Karpas-422 (cell line): ENCODE results near the gene TMEM240. TPM values are rescaled to one million over a fixed set of nuclear protein-coding genes. Genes with fewer than 3 reads are reported as not detected.

ENCODE experiments used
- DNase-seq: peaks from one replicate; pipeline ENCODE4 v3.0.0-alpha.2; 2015
- H2AFZ ChIP-seq: fragments of 200-600 bp; sonication (generic); 2 replicates; pipeline ENCODE4 v1.6.1; 2014; ENCODE audit warnings: antibody characterized with exemption, low read length, mixed read lengths
- H3K27ac ChIP-seq: fragments of 200-600 bp; sonication (generic); 2 replicates; pipeline ENCODE4 v1.5.1; 2014; ENCODE audit warnings: mild to moderate bottlenecking, low read length, moderate library complexity
- H3K27me3 ChIP-seq: fragments of 200-600 bp; sonication (generic); 2 replicates; pipeline ENCODE4 v1.6.1; 2014; ENCODE audit warnings: low read length, mixed read lengths
- H3K36me3 ChIP-seq: fragments of 200-600 bp; sonication (generic); 2 replicates; pipeline ENCODE4 v1.6.1; 2014; ENCODE audit warnings: low read length, mixed read lengths; ENCODE audit not compliant: insufficient read depth
- H3K4me1 ChIP-seq: fragments of 200-600 bp; sonication (generic); 2 replicates; pipeline ENCODE4 v1.6.1; 2014; ENCODE audit warnings: mild to moderate bottlenecking, low read length, mixed read lengths
- H3K4me2 ChIP-seq: fragments of 200-600 bp; sonication (generic); 2 replicates; pipeline ENCODE4 v1.6.1; 2014; ENCODE audit warnings: low read length, low read depth, mild to moderate bottlenecking; ENCODE audit not compliant: poor library complexity, severe bottlenecking
- H3K4me3 ChIP-seq: fragments of 200-600 bp; sonication (generic); 2 replicates; pipeline ENCODE4 v1.5.1; 2014; ENCODE audit warnings: mild to moderate bottlenecking, antibody characterized with exemption, low read length, mixed read lengths
- H3K79me2 ChIP-seq: fragments of 200-600 bp; sonication (generic); 2 replicates; pipeline ENCODE4 v1.6.1; 2014; ENCODE audit warnings: mild to moderate bottlenecking, low read length, mixed read lengths
- H3K9ac ChIP-seq: fragments of 200-600 bp; sonication (generic); 2 replicates; pipeline ENCODE4 v1.6.0; 2014; ENCODE audit warnings: low read length
- H3K9me2 ChIP-seq: fragments of 200-600 bp; sonication (generic), shearing (Covaris generic); replicated peaks from 2 replicates; pipeline ENCODE4 v1.6.0; 2014; ENCODE audit warnings: mild to moderate bottlenecking, low read length, moderate library complexity; ENCODE audit not compliant: insufficient read depth
- H3K9me3 ChIP-seq: fragments of 300-700, 200-600 bp; sonication (generic); 2 replicates; pipeline ENCODE4 v1.6.1; 2014; ENCODE audit warnings: low read length, mixed read lengths
- H4K20me1 ChIP-seq: fragments of 200-600 bp; sonication (generic); 2 replicates; pipeline ENCODE4 v1.6.1; 2014; ENCODE audit warnings: mild to moderate bottlenecking, antibody characterized with exemption, low read length, low read depth; ENCODE audit not compliant: insufficient read depth
- total RNA-seq: library from RNA; depleted of rRNA; stranded (reverse); fragments of >200 nt; shearing (Covaris generic); gene quantifications from 2 replicates; pipeline ENCODE4 v1.2.3, GENCODE V29; 2014; ENCODE audit warnings: low replicate concordance

The TMEM240 gene
- total RNA-seq, 1 experiment from 2014 or later, result not detected

- Histone ChIP-seq H3K9ac (no peak overlapping the region), H3K27me3 (no peaks in the 10 kb centered on the region), H3K27ac (no peak overlapping the region), H2AFZ (no peak overlapping the region), H3K4me3 (no peak overlapping the region), H4K20me1 (peaks cover 3% of the 10 kb centered on the region; the same call in 1 of the 2 replicates), H3K4me2 (no peak overlapping the region), H3K79me2 (peaks cover 10% of the 10 kb centered on the region; the same call in 1 of the 2 replicates), H3K4me1 (no peaks in the 10 kb centered on the region; the same call in 1 of the 2 replicates), H3K9me2 (no peaks in the 10 kb centered on the region), H3K9me3 (no peaks in the 10 kb centered on the region), H3K36me3 (no peaks in the 10 kb centered on the region)
- no peak for DNase-seq
Measured at GRCh38 chr1:1554550-1554925, 14.1 kb upstream of the TMEM240 start.

GRCh38 chr1:1553821-1554494, 13.5 kb upstream of the TMEM240 start:
- Histone ChIP-seq H3K9me3 (no peaks in the 10 kb centered on the region), H3K36me3 (no peaks in the 10 kb centered on the region), H3K4me3 (no peak overlapping the region), H3K79me2 (peaks cover 10% of the 10 kb centered on the region; the same call in 1 of the 2 replicates), H3K9ac (no peak overlapping the region), H3K27ac (no peak overlapping the region), H2AFZ (no peak overlapping the region), H3K27me3 (no peaks in the 10 kb centered on the region), H3K4me2 (no peak overlapping the region), H3K4me1 (no peaks in the 10 kb centered on the region; the same call in 1 of the 2 replicates), H3K9me2 (no peaks in the 10 kb centered on the region), H4K20me1 (peaks cover 3% of the 10 kb centered on the region; the same call in 1 of the 2 replicates)
- DNase-seq, result no peak

GRCh38 chr1:1552263-1552639, 11.8 kb upstream of the TMEM240 start:
- H3K27ac ChIP-seq, result no peak overlapping the region
- no peaks in the 10 kb centered on the region for H3K9me2 ChIP-seq
- no peak overlapping the region for H3K4me3 ChIP-seq
- H3K36me3 ChIP-seq, result no peaks in the 10 kb centered on the region
- H3K9me3 ChIP-seq, result no peaks in the 10 kb centered on the region
- peaks cover 5% of the 10 kb centered on the region; the same call in 1 of the 2 replicates for H3K79me2 ChIP-seq
- no peaks in the 10 kb centered on the region for H3K4me1 ChIP-seq
- H3K9ac ChIP-seq, result no peak overlapping the region
- H2AFZ ChIP-seq, result no peak overlapping the region
- DNase-seq, result no peak
- peaks cover 3% of the 10 kb centered on the region; the same call in 1 of the 2 replicates for H4K20me1 ChIP-seq
- H3K27me3 ChIP-seq, result no peaks in the 10 kb centered on the region
- no peak overlapping the region for H3K4me2 ChIP-seq

- H3K9ac ChIP-seq, result no peak overlapping the region
- no peaks in the 10 kb centered on the region for H3K27me3 ChIP-seq
- H4K20me1 ChIP-seq, result peaks cover 3% of the 10 kb centered on the region; the same call in 1 of the 2 replicates
- no peaks in the 10 kb centered on the region for H3K4me1 ChIP-seq
- no peak for DNase-seq
- H3K27ac ChIP-seq, result no peak overlapping the region
- no peak overlapping the region for H3K4me2 ChIP-seq
- H3K36me3 ChIP-seq, result no peaks in the 10 kb centered on the region
- H3K9me3 ChIP-seq, result no peaks in the 10 kb centered on the region
- H3K4me3 ChIP-seq, result no peak overlapping the region
- H2AFZ ChIP-seq, result no peak overlapping the region
- H3K9me2 ChIP-seq, result no peaks in the 10 kb centered on the region
- peaks cover 5% of the 10 kb centered on the region; the same call in 1 of the 2 replicates for H3K79me2 ChIP-seq
Measured at GRCh38 chr1:1551524-1552262, 11.3 kb upstream of the TMEM240 start.

- Histone ChIP-seq H4K20me1 (peaks cover 3% of the 10 kb centered on the region; the same call in 1 of the 2 replicates), H3K27me3 (no peaks in the 10 kb centered on the region), H3K4me2 (no peak overlapping the region), H3K4me3 (no peak overlapping the region), H3K4me1 (no peaks in the 10 kb centered on the region), H3K36me3 (no peaks in the 10 kb centered on the region), H3K79me2 (peaks cover 5% of the 10 kb centered on the region; the same call in 1 of the 2 replicates), H3K9me2 (no peaks in the 10 kb centered on the region), H3K9me3 (no peaks in the 10 kb centered on the region), H3K9ac (no peak overlapping the region), H2AFZ (no peak overlapping the region), H3K27ac (no peak overlapping the region)
- DNase-seq, result peak; percentile 60
Measured at GRCh38 chr1:1550591-1551432, 10.4 kb upstream of the TMEM240 start.

- Histone ChIP-seq H3K9ac (no peak overlapping the region), H3K4me3 (no peak overlapping the region), H3K36me3 (no peaks in the 10 kb centered on the region), H3K9me3 (no peaks in the 10 kb centered on the region), H3K4me1 (no peaks in the 10 kb centered on the region), H3K27me3 (no peaks in the 10 kb centered on the region), H3K79me2 (peaks cover 5% of the 10 kb centered on the region; the same call in 1 of the 2 replicates), H3K9me2 (no peaks in the 10 kb centered on the region), H2AFZ (no peak overlapping the region), H3K27ac (no peak overlapping the region), H4K20me1 (peaks cover 3% of the 10 kb centered on the region; the same call in 1 of the 2 replicates), H3K4me2 (no peak overlapping the region)
- no peak for DNase-seq
Measured at GRCh38 chr1:1550087-1550486, 9.7 kb upstream of the TMEM240 start.

GRCh38 chr1:1548591-1548990, 8.2 kb upstream of the TMEM240 start:
- no peaks in the 10 kb centered on the region for H3K27me3 ChIP-seq
- H3K9me2 ChIP-seq, result no peaks in the 10 kb centered on the region
- no peak overlapping the region for H2AFZ ChIP-seq
- H4K20me1 ChIP-seq, result peaks cover 3% of the 10 kb centered on the region; the same call in 1 of the 2 replicates
- H3K79me2 ChIP-seq, result peaks cover 5% of the 10 kb centered on the region; the same call in 1 of the 2 replicates
- H3K4me2 ChIP-seq, result no peak overlapping the region
- H3K36me3 ChIP-seq, result no peaks in the 10 kb centered on the region
- H3K4me1 ChIP-seq, result no peaks in the 10 kb centered on the region
- no peak overlapping the region for H3K9ac ChIP-seq
- no peak overlapping the region for H3K4me3 ChIP-seq
- DNase-seq, result no peak
- H3K27ac ChIP-seq, result no peak overlapping the region
- no peaks in the 10 kb centered on the region for H3K9me3 ChIP-seq
